ENCODE data around the gene UBE3C. TPM values are rescaled to one million over a fixed set of nuclear protein-coding genes. Genes with fewer than 3 reads are reported as not detected.

UBE3C gene
- polyA plus RNA-seq, 12 donors: 33.5 to 50.4 (median 37.0) TPM; not detected in 1

GRCh38 chr7:157284229-157285014, 145.7 kb downstream of the UBE3C start:
- DNase-seq: no peak

DNA sequence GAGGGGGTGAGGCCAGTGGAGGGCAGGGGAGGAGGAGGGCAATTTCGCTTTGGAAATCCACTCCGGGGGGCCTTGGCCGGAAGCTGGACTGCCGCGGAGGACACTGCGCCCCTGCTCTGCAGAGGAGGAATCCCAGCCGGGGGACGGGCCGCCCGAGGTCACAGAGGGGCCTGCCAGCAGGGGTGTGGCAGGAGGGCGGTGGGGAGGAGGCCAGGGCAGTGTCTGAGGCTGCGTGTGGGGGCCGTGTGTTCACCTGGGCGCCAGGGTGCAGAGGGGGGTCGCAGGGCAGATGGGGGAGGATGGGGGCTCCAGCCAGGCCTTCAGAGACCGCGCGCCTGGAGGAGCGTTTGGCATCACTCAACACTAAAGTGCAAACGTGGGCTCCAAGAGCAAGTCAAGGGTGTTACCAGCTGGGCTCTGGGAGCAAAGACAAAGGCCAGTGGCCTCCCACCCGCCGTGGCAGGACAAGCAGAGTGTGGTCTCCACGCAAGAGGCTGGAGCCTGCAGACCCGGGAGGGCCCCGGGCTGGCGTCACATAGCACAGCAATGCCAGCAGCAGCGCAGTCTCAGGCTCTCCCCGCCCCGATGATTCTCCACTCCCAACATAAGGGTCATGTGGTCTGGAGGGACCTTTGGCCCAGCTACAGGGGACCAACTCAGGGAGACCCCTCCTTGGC, 152.8 kb downstream of the UBE3C start:
- DNase-seq: no peak

- no peak for DNase-seq
These were observed 153.5 kb downstream of the UBE3C start for GRCh38 chr7:157292258-157292657.

- DNase-seq: no peak
These were observed 154.2 kb downstream of the UBE3C start for GRCh38 chr7:157292770-157293412.

GRCh38 chr7:157293413-157293788, 154.7 kb downstream of the UBE3C start:
- DNase-seq: no peak

DNA sequence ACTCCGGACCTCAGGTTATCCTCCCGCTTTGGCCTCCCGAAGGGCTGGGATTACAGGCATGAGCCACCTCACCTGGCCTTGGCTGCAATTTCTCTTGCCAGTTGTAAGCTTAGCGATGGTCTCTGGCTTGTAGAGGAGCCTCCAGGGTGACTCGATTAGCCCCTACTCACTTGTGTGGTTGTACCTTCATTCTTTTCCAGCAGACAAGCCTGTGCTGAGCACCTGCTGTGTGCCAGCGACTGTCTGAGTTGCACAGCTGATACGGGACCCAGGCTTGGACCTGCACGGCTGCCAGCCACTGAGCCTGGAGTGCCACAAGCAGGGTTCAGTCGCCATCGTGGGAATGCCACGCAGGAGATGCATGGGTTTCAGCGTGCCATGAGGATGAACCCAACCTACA, 156.0 kb downstream of the UBE3C start:
- DNase-seq: no peak

DNA sequence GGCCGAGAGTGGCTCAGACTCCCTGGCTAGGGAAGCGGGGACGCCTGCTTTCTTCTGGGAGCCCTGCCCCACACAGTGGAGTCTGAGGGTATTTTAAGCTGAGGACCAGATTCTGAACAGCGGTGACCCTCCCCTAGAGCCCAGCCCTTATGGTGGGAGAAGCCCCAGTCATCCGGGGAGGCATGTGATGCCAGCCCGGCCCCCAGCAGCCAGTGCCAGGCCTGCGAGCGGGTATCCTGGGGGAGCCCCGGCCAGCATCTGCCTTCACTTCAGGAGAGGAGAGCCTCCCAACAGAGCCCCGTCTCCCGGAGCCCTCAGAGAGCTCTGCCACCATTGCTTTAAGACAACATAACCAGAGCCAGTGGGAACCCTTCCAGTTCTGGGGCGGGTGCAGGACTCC, 156.6 kb downstream of the UBE3C start:
- no peak for DNase-seq

DNA sequence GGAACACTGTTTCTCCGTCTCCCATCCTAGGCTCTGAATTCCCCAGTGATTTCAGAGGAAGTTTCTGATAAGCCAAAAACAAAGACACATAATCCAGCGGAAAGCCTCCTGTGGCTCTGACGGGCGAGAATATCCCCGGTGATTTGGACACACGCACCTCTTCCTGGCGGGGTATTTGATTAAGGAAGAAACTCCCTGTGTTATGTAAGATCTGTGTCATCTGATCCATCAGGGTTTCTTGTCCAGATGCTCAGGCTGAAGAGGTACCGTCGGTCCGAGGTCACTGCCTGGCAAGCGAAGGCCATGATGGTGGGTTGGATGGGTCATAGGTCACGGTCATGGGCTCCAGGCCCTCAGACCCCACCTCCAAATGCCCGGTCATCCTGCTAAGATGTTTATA, 158.5 kb downstream of the UBE3C start:
- DNase-seq: no peak

- no peak for DNase-seq
These were observed 160.5 kb downstream of the UBE3C start for GRCh38 chr7:157299317-157299612.

GRCh38 chr7:157299613-157300368, 161.1 kb downstream of the UBE3C start:
- no peak for DNase-seq

GRCh38 chr7:157300369-157300825, 161.7 kb downstream of the UBE3C start:
- DNase-seq: peak; percentile 54

GRCh38 chr7:157301610-157302120, 162.9 kb downstream of the UBE3C start:
- DNase-seq: no peak

DNA sequence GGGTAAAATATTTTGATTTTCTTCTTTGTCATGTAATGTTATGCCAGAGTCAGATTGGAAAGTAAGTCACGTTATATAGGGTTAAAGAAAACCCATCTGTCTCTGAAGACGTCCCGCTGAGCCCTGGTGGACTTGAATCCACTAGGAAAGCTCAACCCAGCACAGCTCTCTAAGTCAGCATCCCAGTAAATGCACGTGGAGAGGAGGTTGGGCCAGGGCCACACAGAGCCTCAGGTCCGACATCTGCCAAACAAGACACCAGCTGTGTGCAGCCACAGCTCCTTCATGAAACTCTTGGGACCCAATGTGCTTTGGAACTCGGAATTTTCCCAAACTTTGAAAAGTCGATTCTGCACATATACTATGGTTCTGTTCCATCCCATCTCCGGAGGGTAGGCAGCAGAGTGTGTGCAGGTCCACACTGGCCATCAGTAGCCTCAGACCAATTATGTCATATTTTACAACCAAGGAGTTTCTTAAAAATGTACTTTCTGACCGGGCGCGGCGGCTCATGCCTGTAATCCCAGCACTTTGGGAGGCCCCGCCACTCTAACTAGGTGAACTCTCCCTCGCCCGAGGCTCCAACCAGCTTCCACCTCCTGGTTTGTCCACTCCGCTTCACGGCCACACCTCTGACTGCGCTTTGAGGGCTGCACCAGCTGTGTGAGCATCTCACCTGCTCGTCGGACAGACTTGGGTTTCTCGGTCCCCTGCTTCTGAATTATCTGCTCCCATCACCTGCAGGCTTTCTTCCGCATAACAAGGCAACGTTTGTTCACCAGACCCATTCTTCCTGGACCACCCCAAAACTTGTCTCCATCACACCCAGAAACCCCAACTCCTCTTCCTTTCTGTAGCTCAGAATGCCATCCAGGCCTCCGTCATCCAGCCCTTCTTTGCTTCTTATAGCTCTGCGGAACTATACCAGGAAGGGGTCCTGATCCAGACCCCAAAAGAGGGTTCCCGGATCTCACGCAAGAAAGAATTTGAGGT, 168.4 kb downstream of the UBE3C start:
- DNase-seq: peak; percentile 57

DNA sequence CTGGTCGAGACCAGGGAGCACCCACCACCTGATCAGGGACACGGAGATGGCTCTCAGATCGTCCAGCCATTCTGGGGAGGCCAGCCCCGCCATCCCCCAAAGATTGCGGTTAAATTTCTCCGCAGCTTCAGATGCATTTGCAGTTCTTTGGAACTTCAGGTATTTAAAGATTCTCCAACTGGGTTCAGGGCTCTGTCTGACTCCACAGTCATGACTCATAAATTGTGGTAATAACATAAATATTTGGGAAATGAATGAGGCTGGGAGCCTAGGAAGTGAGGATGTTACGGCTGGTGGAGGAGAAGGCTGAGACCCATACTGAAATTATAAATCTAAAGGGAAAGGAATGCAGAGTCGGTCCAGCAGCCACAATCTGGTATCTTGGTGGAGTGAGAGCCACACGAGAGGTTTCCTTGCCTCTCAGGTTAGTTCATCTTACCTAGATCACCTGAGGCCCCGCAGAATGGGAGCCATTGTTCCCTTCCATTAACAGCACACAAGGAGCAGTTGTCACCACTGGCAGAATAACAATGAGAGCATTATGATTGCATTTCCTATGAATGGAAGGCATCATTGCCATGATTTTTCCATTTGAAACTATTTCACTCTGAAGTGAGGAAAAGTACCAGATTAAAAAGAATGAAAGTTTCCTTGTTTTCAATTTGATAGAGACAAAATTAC, 171.4 kb downstream of the UBE3C start:
- DNase-seq: no peak

GRCh38 chr7:157310676-157311185, 172.0 kb downstream of the UBE3C start:
- no peak for DNase-seq

DNA sequence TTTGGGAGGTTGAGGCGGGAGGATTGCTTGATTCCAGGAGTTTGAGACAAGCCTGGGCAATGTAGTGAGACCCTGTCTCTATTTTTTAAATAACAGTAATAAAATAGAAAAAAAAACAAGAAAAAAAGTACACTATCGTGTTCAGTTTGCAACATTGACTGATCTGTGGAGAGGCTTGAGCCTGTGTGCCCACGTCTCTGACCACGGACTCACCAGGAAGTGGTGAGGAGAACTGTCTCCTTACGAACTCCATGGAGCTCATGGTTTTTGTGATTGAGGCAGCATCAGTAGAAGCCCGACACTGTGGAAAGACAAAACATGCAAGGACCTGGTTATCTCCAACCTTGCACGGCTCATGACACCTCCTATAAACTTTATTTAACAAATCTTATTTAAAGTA, 174.2 kb downstream of the UBE3C start:
- DNase-seq: no peak

DNA sequence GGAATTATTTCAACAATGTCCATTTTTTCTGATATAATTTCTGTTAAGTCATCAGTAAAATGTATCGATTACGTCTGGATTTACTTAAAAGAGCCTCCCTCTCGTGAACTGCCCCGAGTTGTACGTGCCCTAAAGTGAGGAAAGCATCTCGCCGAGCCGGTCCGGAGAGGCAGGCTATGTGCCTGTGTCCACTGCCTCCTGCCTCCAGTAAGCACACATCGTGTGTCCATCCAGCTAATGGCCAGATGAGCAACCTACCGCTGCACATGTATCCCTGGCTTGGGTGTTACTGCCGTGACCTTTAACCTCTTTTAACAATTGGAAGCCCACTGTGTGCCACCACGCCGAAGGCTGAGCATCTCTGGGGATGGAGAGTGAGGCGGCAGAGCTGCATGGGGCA, 174.9 kb downstream of the UBE3C start:
- DNase-seq: no peak

- DNase-seq: no peak
These were observed 179.4 kb downstream of the UBE3C start for GRCh38 chr7:157318015-157318706.
